ENCODE measurements around the gene ACSM6. TPM values are rescaled to one million over a fixed set of nuclear protein-coding genes. Genes with fewer than 3 reads are reported as not detected.
A peak's percentile ranks its signal among the peaks of the same experiment; 100 is the strongest.

Gene ACSM6
- total RNA-seq, 4 donors from 2014 or later = not detected

GRCh38 chr10:95262763-95263518 is 68.9 kb downstream of the ACSM6 start:
- TF ChIP-seq CTCF (IDR thresholded peaks at IDR 0.05) (no peak), POLR2AphosphoS5 (IDR thresholded peaks at IDR 0.05) (no peak), EP300 (IDR thresholded peaks at IDR 0.05) (no peak), POLR2A (IDR thresholded peaks at IDR 0.05; ENCODE audit: low read depth) (no peak)
- Histone ChIP-seq H3K4me3 (no peak overlapping the region), H3K27ac (replicated peaks in 1 of 4) (no peak overlapping the region), H3K9me3 (no peaks in the 10 kb centered on the region), H3K27me3 (no peaks in the 10 kb centered on the region), H3K36me3 (peaks cover 0 to 79% (median 18%) of the 10 kb centered on the region in 4 donors), H3K4me1 (peaks cover 21 to 63% (median 32%) of the 10 kb centered on the region in 4 donors)
- no peak for DNase-seq (ENCODE audit: extremely low spot score)
- WGBS = 72% methylated on average over 5 of the region's 5 CpGs
- intact Hi-C loops (cut with DNase I) = no loop called here

DNA sequence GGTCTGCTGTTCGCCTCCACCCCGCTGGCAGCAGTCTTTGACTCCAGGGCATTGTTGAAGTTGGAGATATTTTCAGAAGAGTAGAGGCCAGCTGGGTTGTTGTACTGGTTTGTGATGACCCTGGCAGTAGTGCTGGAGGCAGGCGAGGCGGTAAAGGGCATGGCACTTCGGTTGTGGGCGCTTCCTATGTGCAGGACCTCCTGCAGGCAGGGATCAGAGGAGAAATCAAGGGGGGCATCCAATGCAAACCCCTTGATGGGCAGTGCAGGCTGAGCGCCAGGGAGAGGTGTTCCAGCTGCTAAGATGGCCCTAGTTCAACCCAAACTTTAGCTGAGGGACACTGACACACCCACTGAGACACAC is 69.8 kb downstream of the ACSM6 start:
- 83% methylated on average over 6 of the region's 7 CpGs for WGBS
- no peak for DNase-seq (ENCODE audit: extremely low spot score)
- Histone ChIP-seq H3K36me3 (peaks cover 0 to 76% (median 18%) of the 10 kb centered on the region in 4 donors), H3K27ac (replicated peaks in 1 of 4) (no peak overlapping the region), H3K4me1 (peaks cover 29 to 72% (median 41%) of the 10 kb centered on the region in 4 donors), H3K27me3 (no peaks in the 10 kb centered on the region), H3K4me3 (no peak overlapping the region), H3K9me3 (no peaks in the 10 kb centered on the region)
- intact Hi-C loops (cut with DNase I) = no loop called here
- TF ChIP-seq EP300 (IDR thresholded peaks at IDR 0.05) (no peak), CTCF (IDR thresholded peaks at IDR 0.05) (no peak), POLR2AphosphoS5 (IDR thresholded peaks at IDR 0.05) (no peak)

DNA sequence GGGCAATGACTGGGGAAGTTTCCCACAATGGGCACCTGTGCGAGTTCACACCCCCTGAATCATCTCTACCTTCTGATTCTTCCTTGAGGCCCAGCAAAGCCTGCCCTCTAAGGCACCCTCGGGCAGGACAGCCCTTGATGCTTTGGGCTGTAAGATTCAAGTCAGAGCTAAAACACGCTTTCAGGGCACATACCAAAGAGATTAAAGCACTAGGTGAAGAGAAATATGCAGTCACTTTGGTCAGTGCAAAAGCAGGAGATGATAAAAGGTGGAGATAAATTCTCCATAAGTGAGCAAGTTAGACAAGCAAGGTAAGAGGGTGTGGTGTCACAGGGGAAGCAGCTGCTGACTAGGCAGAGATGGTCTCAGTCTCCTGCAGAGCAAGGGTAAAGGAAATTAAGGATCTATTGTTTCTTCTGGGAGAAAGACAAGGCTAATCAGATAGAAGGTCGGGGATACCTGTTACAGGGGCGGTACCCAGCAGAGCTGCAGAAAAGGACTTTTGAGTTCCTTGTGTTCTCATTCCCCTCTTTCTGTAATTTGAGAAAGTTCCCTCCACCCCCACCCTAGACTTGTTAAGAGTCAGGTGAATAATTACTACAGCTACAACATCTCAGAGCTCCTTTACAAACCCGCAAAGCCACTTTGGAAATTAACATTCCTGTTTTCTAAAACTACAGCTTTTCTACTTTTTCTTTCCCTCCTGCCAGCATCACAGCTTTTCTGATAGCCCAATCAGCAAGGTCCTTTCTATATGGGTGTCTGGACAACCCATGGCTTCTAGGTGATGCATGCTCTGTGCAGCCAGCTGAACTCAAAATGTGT is 70.4 kb downstream of the ACSM6 start:
- H3K4me1 ChIP-seq = peaks cover 32 to 78% (median 44%) of the 10 kb centered on the region in 4 donors
- H3K27me3 ChIP-seq = no peaks in the 10 kb centered on the region
- TF ChIP-seq POLR2AphosphoS5 (IDR thresholded peaks at IDR 0.05) (no peak), EP300 (IDR thresholded peaks at IDR 0.05) (no peak), POLR2A (IDR thresholded peaks at IDR 0.05; ENCODE audit: low read depth) (no peak), CTCF (IDR thresholded peaks at IDR 0.05) (no peak)
- H3K36me3 ChIP-seq = peaks cover 0 to 74% (median 17%) of the 10 kb centered on the region in 4 donors
- no peak overlapping the region for H3K27ac ChIP-seq (replicated peaks in 1 of 4)
- DNase-seq (ENCODE audit: extremely low spot score) = no peak
- no peaks in the 10 kb centered on the region for H3K9me3 ChIP-seq
- intact Hi-C loops (cut with DNase I) = no loop called here
- H3K4me3 ChIP-seq = no peak overlapping the region
- WGBS = 74% methylated on average over 5 of the region's 6 CpGs

GRCh38 chr10:95265572-95265971 is 71.5 kb downstream of the ACSM6 start:
- TF ChIP-seq POLR2A (IDR thresholded peaks at IDR 0.05; ENCODE audit: low read depth) = no peak
- no peak for TF ChIP-seq POLR2AphosphoS5 (IDR thresholded peaks at IDR 0.05)
- Histone ChIP-seq H3K4me1 (peaks cover 31 to 73% (median 40%) of the 10 kb centered on the region in 4 donors), H3K27ac (replicated peaks in 1 of 4) (peak overlapping the region in 1 of 4 donors; percentile 69), H3K36me3 (peaks cover 0 to 74% (median 15%) of the 10 kb centered on the region in 4 donors), H3K9me3 (no peaks in the 10 kb centered on the region), H3K4me3 (no peak overlapping the region), H3K27me3 (no peaks in the 10 kb centered on the region)
- intact Hi-C loops (cut with DNase I) = no loop called here
- 86% methylated on average over 8 of the region's 8 CpGs for WGBS
- DNase-seq (ENCODE audit: extremely low spot score) = no peak

DNA sequence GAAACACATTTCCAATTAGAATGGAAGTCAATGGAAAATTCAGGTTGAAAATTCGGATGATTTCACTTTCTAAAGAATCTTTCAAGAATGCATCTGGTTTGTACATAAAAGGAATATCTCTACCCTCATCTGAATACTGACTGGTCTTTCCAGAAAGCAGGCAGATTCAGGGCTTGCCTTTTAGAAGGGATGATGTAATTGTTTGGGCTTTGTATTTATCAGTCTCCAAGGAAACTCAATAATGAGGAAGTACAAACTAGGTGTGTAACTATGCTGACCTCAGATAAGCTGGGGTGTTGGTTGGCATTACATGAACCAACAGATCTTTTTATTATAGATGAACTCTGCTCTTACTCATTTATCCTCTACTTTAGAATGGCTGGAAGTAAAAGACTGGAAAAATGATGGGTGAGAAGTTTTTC is 72.6 kb downstream of the ACSM6 start:
- Histone ChIP-seq H3K4me1 (peaks cover 21 to 62% (median 31%) of the 10 kb centered on the region in 4 donors), H3K9me3 (no peaks in the 10 kb centered on the region), H3K27ac (replicated peaks in 1 of 4) (peak overlapping the region; percentile 63 to 74 (median 68)), H3K4me3 (no peak overlapping the region), H3K36me3 (peaks cover 0 to 77% (median 15%) of the 10 kb centered on the region in 4 donors), H3K27me3 (no peaks in the 10 kb centered on the region)
- WGBS = 30% methylated on average over 1 of the region's 1 CpG
- no peak for DNase-seq (ENCODE audit: extremely low spot score)
- intact Hi-C loops (cut with DNase I) = no loop called here
- peak; percentile 11 to 60 for TF ChIP-seq POLR2AphosphoS5 (IDR thresholded peaks at IDR 0.05)
- no peak for TF ChIP-seq CTCF (IDR thresholded peaks at IDR 0.05)
